ENCODE data around the gene MAB21L3. TPM values are rescaled to one million over a fixed set of nuclear protein-coding genes. Genes with fewer than 3 reads are reported as not detected.

The MAB21L3 gene
- total and polyA plus RNA-seq, 2 donors (not counting 3 experiments of a cell fraction or from before 2014, with no cell fraction given) = not detected

GRCh38 chr1:116172666-116173065 is 61.5 kb downstream of the MAB21L3 start:
- H3K27me3 ChIP-seq (ENCODE audit: control insufficient read depth in 2 of 2, insufficient read depth in 2 of 2, low read length in 2 of 2) = peaks cover 3 to 13% of the 10 kb centered on the region in 2 experiments
- no peak overlapping the region for H2AFZ ChIP-seq (ENCODE audit: low read depth, low read length)
- intact Hi-C loops (cut with micrococcal nuclease) = no loop called here
- H3K9me1 ChIP-seq (replicated peaks; ENCODE audit: control insufficient read depth, extremely low read depth, insufficient read depth, low read length) = no peaks in the 10 kb centered on the region
- no peak for DNase-seq (ENCODE audit: low read depth, low spot score)
- H3K9me3 ChIP-seq (replicated peaks; ENCODE audit: control insufficient read depth, insufficient read depth, low read length) = no peaks in the 10 kb centered on the region
- H3K4me2 ChIP-seq (ENCODE audit: insufficient read depth, low read length) = no peak overlapping the region
- dilution Hi-C loops (cut with MboI; ENCODE audit: extremely low pct_ligation_motif_present, low sequenced_read_pairs) = no loop called here
- no peaks in the 10 kb centered on the region for H3K36me3 ChIP-seq (ENCODE audit: control insufficient read depth in 2 of 2, extremely low read depth in 1 of 2, insufficient read depth in 2 of 2, low read length in 2 of 2)
- CTCF ChIA-PET = interaction anchor here (1.8 kb wide), 1 partner anchor 34 kb away, joined by 5 read pairs; no protein-coding TSS in a partner anchor
- no peak overlapping the region for H3K4me3 ChIP-seq (replicated peaks in 1 of 3; ENCODE audit: insufficient read depth in 1 of 3, low read depth in 1 of 3, low read length in 3 of 3)
- no peak for TF ChIP-seq EZH2 (IDR thresholded peaks at IDR 0.05; ENCODE audit: borderline replicate concordance, low read depth, low read length, severe bottlenecking)
- TF ChIP-seq POLR2A (IDR thresholded peaks at IDR 0.05; ENCODE audit: low read depth, low read length) = no peak
- TF ChIP-seq JUN (IDR thresholded peaks at IDR 0.05; ENCODE audit: borderline replicate concordance, insufficient read depth, insufficient read length, low read depth) = no peak
- no peak for TF ChIP-seq FOS (IDR thresholded peaks at IDR 0.05; ENCODE audit: borderline replicate concordance, insufficient read depth, low read length)
- TF ChIP-seq MAX (IDR thresholded peaks at IDR 0.05; ENCODE audit: insufficient read depth, insufficient read length) = no peak
- TF ChIP-seq POLR2AphosphoS5 (IDR thresholded peaks at IDR 0.05; ENCODE audit: insufficient read depth, low read depth, low read length) = no peak
- TF ChIP-seq CTCF (IDR thresholded peaks at IDR 0.05; ENCODE audit: extremely low read depth in 1 of 2, insufficient read depth in 1 of 2, low read depth in 1 of 2, low read length in 2 of 2) = no peak
- TF ChIP-seq GATA2 (IDR thresholded peaks at IDR 0.05; ENCODE audit: insufficient read depth, insufficient read length, low read depth, low read length) = no peak
- TF ChIP-seq MYC (IDR thresholded peaks at IDR 0.05; ENCODE audit: low read depth, low read length) = no peak
- H3K4me1 ChIP-seq (ENCODE audit: control insufficient read depth, extremely low read depth, insufficient read depth, low read length) = no peaks in the 10 kb centered on the region
- H3K27ac ChIP-seq (ENCODE audit: insufficient read depth, low read depth, low read length) = no peak overlapping the region
- BruUV-seq (replicated peaks) = no TSS peak
- no peaks in the 10 kb centered on the region for H4K20me1 ChIP-seq (replicated peaks; ENCODE audit: control insufficient read depth, extremely low read depth, insufficient read depth, low read length)
- H3K9ac ChIP-seq (replicated peaks; ENCODE audit: extremely low read depth, insufficient read depth, low read length) = no peak overlapping the region
- no peaks in the 10 kb centered on the region for H3K79me2 ChIP-seq (ENCODE audit: control insufficient read depth, insufficient read depth, low read length)
- POLR2A ChIA-PET = no interaction called here
- no peak for FAIRE-seq

Measured in endothelial cell of umbilical vein (primary cell).